CD4-positive, alpha-beta T cell treated with Interleukin-15 for 4 hours (primary cell): Measurements from ENCODE around the gene CNST.

Source experiments
- DNase-seq: peaks from one replicate; pipeline ENCODE4 v3.0.0-alpha.2; 2020; ENCODE audit warnings: low spot score

Gene CNST, protein sequence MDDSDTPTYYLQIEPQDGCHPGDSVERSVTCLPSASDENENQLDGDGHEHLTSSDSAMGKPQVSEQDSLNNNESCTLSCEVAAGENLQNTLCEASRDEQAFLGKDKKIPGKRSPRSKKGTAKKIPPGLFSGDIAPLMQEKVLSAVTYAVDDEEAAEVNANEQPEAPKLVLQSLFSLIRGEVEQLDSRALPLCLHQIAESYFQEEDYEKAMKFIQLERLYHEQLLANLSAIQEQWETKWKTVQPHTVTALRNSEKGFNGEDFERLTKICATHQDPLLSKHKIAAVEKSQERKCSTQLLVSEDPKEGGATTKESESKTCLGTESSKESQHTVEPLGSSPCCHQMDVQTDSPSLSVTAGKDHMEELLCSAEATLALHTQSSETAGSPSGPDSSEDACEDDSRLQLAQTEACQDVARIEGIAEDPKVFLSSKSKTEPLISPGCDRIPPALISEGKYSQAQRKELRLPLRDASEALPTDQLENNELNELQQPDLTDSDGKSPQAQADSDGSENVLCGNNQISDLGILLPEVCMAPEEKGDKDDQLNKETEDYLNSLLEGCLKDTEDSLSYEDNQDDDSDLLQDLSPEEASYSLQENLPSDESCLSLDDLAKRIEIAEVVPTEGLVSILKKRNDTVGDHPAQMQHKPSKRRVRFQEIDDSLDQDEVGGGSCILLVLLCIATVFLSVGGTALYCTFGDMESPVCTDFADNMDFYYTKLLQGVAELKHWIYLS

DNA sequence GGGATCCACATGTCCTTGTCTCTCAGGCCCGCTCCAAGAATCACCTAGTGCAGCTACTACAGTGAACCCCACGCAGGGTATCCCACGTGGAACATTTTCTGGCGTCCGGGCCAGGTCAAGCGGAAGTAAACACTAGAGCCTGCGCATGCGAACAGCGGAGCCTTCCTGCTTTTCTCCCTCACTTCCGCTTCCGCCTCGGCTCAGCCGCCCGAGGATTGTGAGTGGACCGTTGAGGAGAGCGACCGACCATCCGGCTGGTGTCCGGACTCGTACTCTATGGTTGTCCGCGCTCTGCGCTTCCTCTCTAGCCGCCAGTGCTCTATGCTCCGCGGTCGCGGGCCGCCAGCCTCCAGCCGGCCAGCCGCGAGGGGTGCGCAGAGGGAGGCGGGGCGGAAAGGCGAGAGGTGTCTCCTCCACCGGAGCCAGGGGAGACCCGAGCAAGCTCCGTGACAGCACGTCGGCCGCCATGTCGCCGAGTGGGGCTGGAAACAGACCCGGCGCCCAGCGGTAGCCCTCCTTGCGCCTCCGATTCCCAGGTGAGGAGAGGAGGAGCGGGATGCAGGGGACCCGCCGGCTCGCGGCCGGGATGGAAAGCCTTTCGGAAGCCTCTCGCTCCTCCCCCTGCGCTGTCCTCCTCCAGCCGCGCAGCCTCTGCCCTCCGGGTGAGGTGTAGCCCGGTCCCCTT, at the start of gene CNST, which contains the start of gene TFB2M:
CNST (plus strand) TSS at position 329 of the 685 bp plus-strand sequence. CDS start 25,107 bp downstream, outside the sequence.
TFB2M (minus strand) TSS at position 134 of the 685 bp plus-strand sequence; CDS start at position 11, 123 bp downstream.
- DNase-seq: peak; percentile 95

- no peak for DNase-seq
Observed at GRCh38 chr1:246517391-246517790, 48.9 kb upstream of the CNST start.

- no peak for DNase-seq
Observed at GRCh38 chr1:246518456-246519205, 47.6 kb upstream of the CNST start.

- no peak for DNase-seq
Observed at GRCh38 chr1:246519514-246519913, 46.7 kb upstream of the CNST start.

- no peak for DNase-seq
Observed at GRCh38 chr1:246526380-246526779, 39.9 kb upstream of the CNST start.

DNA sequence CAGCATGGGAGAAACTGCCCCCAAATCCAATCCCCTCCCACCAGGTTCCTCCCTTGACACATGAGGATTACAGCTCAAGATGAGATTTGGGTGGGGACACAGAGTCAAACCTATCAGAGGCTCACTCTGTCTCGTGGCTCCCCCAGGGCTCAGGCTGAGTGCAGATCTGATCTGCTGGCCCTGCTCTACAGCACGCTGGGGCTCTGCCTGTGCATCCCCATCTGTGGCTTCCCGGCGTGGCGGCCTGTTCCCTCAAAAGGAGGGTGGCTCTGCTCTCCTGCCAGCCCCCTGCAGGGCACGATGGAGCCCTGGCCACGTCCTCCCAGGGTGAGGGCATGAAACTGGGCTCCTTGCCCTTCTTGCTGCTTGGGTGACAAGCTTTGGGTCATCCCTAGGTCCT, 39.3 kb upstream of the CNST start:
- DNase-seq: no peak

- no peak for DNase-seq
Observed at GRCh38 chr1:246527402-246528088, 38.7 kb upstream of the CNST start.

DNA sequence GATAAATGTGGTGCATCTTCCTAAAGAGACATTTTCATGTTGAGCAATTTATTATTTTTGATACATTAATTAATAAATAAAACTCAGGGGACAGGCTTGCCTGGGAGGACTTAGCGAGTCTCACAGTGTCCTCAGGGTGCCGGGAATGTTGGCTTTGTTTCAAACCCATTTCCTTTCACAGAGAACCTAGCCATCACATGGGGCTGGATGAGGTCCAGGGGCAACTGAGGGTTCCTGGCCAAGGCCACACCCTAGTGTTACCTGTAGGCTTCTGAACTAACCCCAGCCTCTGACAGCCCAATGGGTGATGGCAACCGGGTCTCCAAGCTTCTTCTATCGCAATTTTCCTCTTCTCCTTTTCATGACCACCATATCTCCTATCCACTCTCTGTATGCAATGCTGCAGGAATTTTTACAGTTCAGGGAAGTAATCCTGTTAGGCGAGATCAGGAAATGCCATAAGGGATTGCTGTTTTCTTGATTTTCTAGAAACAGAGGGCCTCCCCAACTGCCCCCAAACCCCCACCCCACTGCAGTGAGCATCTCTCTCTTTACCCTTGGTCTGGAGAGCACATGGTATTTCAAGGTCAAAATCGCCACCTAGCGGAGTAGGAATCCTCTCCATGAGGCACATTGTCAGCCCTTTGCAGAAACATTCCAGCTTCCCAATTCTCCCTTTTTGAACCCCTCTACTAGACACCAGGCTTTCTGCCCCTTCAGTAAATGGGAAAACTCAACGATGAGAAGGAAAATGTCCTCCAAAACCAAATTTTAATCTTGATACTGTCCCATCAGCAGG, 37.1 kb upstream of the CNST start:
- DNase-seq: no peak

GRCh38 chr1:246530482-246530881, 35.8 kb upstream of the CNST start:
- DNase-seq: no peak

- DNase-seq: no peak
Observed at GRCh38 chr1:246532519-246532918, 33.7 kb upstream of the CNST start.

- DNase-seq: no peak
Observed at GRCh38 chr1:246533371-246533905, 32.8 kb upstream of the CNST start.

DNA sequence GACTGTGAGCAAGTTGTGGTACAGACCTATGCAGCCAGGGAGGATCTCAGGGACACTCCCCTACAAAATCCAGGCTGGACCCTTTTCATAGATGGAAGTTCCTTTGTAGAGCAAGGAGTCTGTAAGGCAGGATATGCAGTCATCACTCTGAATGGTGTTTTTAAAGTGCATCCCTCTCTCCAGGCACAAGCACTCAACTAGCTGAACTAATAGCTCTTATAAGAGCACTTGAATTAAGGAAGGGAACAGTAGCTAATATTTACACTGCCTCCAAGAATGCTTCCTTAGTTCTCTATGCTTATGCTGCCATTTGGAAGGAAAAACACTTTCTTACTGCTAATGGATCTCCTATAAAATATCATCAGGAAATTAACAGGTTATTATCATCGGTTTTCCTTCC, 32.1 kb upstream of the CNST start:
- DNase-seq: no peak

DNA sequence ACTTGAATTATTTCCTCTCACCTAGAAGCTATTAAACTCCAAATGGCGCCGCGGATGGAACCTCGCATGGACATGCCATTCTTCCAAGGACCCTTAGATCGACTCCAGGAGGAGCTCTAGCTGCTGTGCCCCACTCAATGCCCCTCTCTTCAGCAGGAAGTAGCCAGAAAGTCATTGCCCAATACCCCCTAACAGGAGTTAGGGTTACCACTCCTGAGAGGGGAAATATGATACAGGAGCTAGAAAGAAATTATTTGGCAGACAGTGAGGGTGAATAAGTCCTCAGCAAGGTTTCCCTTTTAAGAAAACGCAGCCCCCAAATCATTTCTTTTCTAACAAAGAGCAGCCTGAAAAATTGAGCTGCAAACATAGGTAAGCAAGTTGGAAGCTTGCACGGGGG, 28.8 kb upstream of the CNST start:
- DNase-seq: no peak

- no peak for DNase-seq
Observed at GRCh38 chr1:246537887-246538286, 28.4 kb upstream of the CNST start.

DNA sequence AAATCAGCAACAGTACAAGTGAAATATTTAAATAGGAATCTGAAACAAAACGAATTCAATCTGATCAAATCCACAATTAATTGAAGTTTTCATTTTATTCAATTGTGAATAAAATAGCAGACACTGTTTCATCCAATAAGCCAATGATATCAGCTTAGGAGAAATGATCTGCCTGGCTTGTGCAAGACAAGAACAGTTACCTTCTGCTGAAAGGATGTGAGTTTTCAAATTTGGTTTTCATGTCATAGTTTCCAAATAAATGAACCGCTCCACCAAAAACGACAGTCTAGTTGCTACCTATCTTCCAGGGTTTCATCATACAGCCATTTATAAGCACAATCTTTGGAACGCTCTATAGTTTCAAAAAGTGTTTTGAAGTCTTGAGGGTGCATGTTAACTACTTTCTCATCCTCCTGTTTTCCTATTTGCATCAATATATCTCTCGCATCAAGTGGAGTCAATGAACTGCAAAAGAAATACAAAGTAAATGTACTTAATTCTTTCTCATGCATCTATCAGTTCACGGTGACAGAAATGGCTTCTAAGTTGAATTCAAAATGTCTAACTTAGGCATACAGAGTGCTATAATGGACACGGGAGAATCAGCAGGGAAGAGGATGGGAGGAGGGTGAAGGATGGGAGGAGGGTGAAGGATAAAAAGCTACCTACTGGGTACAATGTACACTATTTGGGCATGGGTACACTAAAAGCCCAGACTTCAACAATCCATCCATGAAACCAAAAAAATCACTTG, 25.3 kb upstream of the CNST start:
- DNase-seq: no peak

- no peak for DNase-seq
Observed at GRCh38 chr1:246544001-246544400, 22.3 kb upstream of the CNST start.

DNA sequence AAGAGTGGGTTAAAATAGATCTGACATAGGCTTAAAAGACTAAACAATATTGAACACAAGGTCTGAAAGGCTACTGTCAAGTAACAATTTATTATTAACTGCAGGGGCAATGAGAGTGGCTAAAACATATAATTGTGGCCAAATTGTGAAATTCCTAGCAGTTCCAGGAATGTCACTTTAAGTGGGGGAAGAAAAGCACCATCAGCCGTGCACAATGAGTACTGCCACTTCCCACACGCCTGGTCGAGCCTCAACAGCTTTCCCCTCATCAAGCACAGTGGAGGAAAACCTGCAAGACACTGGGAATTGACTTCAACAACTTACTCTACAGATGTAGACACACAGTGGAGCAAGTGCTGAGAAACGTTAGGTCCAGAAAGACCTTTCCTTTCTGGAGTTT, 16.6 kb upstream of the CNST start:
- no peak for DNase-seq

- DNase-seq: no peak
Observed at GRCh38 chr1:246550402-246550801, 15.9 kb upstream of the CNST start.

- no peak for DNase-seq
Observed at GRCh38 chr1:246552110-246552509, 14.1 kb upstream of the CNST start.

- no peak for DNase-seq
Observed at GRCh38 chr1:246554201-246554600, 12.1 kb upstream of the CNST start.
